Left lung (tissue), 10 donors: Measurements from ENCODE around the gene FAM228A. TPM values are rescaled to one million over a fixed set of nuclear protein-coding genes. Genes with fewer than 3 reads are reported as not detected.

Experiments
- ATAC-seq: fragments of 200-7000 bp; cut with Tn5 transposase; one replicate; pipeline ENCODE4 v1.9.1; 2020; ENCODE audit warnings: moderate library complexity
- DNase-seq, 4 donors: peaks; one replicate each; pipeline ENCODE4 v3.0.0-alpha.2; 2013 to 2020
- H3K27ac ChIP-seq, 2 donors: fragments of 200-600 bp; sonication (generic) in 1 of 2; one replicate each; pipeline versions ENCODE4 v1.5.0 to v1.8.0; 2020 to 2021
- H3K27me3 ChIP-seq, 2 donors: fragments of 200-600 bp; sonication (generic) in 1 of 2; one replicate each; pipeline versions ENCODE4 v1.5.0 to v1.8.0; 2020 to 2021
- H3K36me3 ChIP-seq, 2 donors: fragments of 200-600 bp; sonication (generic) in 1 of 2; one replicate each; pipeline versions ENCODE4 v1.5.0 to v1.8.0; 2020 to 2021
- H3K4me1 ChIP-seq, 2 donors: fragments of 200-600 bp; one replicate each; pipeline ENCODE4 v1.8.0; 2021
- H3K4me3 ChIP-seq, 2 donors: fragments of 200-600 bp; sonication (generic) in 1 of 2; one replicate each; pipeline versions ENCODE4 v1.5.0 to v1.8.0; 2020 to 2021; ENCODE audit warnings: mild to moderate bottlenecking in 1 of 2
- H3K9me3 ChIP-seq, 2 donors: fragments of 200-600 bp; sonication (generic) in 1 of 2; one replicate each; pipeline versions ENCODE4 v1.5.0 to v1.8.0; 2020 to 2021
- intact Hi-C, 2 donors: fragments of 100-400 bp; cut with DNase I; formaldehyde crosslinking; loops; one replicate each; pipeline versions ENCODE4 v1.11.2 to v1.14.2; 2022
- polyA plus RNA-seq, 6 donors: library from polyadenylated mRNA; unstranded; fragments of 120-200 nt; gene quantifications; one replicate each; pipeline ENCODE4 v1.2.1, GENCODE V29; 2013; ENCODE audit not compliant: insufficient read length in 6 of 6
- total RNA-seq, 2 donors: library from RNA; stranded (reverse); fragmentation: NEBNext Ultra II Directional; extraction: Animal tissue kit (Norgen Biotek cat#: 25700); gene quantifications; one replicate each; pipeline ENCODE4 v1.2.1, GENCODE V29; 2021
- TF ChIP-seq, protein P1 (sequence below), 2 donors: fragments of 200-600 bp; sonication (generic) in 1 of 2; IDR thresholded peaks; one replicate each; pipeline versions ENCODE4 v1.5.0 to v1.8.0; 2021; ENCODE audit warnings: antibody characterized with exemption in 2 of 2
- donor health status: DM: no; HTN: yes; CAD: no.
- donor health status: DM: no; HTN: no; CAD: no.

Gene FAM228A
- total and polyA plus RNA-seq, 8 donors, result 0.41 to 3.4 (median 1.4) TPM

DNA sequence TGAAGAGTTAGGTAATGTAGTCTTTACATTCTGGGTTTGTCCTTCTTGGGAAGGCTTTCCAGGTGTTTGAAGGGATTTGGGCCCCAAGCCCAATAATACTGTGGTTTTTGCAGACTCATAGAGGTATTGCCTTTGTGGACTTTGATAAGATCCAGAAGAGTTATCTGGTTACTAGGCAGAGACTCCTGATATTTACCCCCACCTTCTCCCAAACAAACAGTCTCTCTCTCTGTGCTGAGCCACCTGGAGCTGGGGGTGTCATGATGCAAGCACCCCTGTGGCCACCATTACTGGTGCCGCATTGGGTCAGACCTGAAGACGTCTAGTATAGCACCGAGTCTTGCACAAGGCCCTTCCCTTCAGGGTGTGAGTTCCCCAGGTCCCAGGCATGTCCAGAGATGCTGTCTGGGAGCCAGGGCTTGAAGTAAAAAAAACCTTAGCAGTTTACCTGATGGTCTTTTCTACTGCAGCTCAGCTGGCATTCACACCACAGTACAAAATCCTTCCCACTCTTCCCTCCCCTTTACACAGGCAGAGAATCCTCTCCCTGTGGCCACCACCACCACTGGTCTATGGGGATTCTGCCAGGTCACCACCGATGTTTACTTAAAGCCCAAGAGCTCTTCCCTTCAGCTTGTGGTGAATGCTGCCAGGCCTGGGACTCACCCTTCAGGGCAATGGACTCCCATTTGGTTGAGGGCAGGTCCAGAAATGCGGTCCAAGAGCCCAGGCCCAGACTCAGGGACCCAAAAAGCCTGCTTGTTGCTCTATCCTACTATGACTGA lies 22.2 kb upstream of the FAM228A start:
- no peak overlapping the region for H3K27ac ChIP-seq
- H3K9me3 ChIP-seq, result peaks cover 0 to 8% of the 10 kb centered on the region in 2 donors
- DNase-seq (no peak), ATAC-seq (no peak)
- no peaks in the 10 kb centered on the region for H3K27me3 ChIP-seq
- intact Hi-C loops, result no loop called here
- H3K36me3 ChIP-seq, result peaks cover 0 to 31% of the 10 kb centered on the region in 2 donors
- TF ChIP-seq, protein P1, sequence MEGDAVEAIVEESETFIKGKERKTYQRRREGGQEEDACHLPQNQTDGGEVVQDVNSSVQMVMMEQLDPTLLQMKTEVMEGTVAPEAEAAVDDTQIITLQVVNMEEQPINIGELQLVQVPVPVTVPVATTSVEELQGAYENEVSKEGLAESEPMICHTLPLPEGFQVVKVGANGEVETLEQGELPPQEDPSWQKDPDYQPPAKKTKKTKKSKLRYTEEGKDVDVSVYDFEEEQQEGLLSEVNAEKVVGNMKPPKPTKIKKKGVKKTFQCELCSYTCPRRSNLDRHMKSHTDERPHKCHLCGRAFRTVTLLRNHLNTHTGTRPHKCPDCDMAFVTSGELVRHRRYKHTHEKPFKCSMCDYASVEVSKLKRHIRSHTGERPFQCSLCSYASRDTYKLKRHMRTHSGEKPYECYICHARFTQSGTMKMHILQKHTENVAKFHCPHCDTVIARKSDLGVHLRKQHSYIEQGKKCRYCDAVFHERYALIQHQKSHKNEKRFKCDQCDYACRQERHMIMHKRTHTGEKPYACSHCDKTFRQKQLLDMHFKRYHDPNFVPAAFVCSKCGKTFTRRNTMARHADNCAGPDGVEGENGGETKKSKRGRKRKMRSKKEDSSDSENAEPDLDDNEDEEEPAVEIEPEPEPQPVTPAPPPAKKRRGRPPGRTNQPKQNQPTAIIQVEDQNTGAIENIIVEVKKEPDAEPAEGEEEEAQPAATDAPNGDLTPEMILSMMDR (IDR thresholded peaks at IDR 0.05), result no peak
- H3K4me3 ChIP-seq, result no peak overlapping the region
- no peaks in the 10 kb centered on the region for H3K4me1 ChIP-seq

DNA sequence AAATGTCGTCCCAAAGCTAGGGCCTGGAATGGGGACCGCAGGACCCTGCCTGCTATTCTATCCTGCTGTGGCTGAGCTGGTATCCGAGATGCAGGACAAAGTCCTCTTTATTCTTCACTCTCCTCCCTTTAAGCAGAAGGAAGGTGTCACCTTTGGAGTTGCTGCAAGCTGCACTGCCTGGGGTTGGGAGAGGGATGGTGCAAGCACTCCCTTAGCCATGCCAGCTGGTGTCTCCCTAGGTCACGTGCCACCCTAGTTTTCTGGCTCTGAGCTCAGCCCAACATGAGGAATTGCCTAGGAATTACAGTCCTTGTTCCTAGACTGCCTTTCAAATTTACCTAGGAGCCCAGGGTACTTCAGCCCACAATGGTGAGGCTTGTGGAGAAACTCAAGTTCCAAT lies 21.4 kb upstream of the FAM228A start:
- ATAC-seq (no peak), DNase-seq (no peak)
- TF ChIP-seq, protein P1 (IDR thresholded peaks at IDR 0.05), result no peak
- no peaks in the 10 kb centered on the region for H3K4me1 ChIP-seq
- H3K27me3 ChIP-seq, result no peaks in the 10 kb centered on the region
- H3K4me3 ChIP-seq, result no peak overlapping the region
- no peaks in the 10 kb centered on the region for H3K9me3 ChIP-seq
- intact Hi-C loops, result no loop called here
- H3K36me3 ChIP-seq, result peaks cover 0 to 23% of the 10 kb centered on the region in 2 donors
- no peak overlapping the region for H3K27ac ChIP-seq

DNA sequence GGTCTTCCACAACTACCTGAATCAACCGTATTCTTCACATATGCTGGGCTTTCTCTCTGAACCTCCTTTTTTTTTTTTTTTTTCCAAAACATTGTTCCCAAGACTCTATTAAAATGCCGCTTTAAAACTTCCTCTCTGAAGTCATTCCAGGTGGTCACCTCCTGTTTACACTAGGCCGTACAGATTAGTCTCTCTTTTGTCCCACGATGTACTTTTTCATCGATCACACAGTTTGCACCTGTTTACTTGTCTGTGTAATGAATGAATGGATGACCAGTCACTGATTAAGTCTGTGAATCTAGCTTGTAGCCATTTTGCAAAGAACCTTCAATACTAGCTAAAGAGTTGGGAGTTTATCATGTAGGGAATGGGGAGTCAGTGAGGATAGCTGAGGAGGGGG lies 16.7 kb upstream of the FAM228A start:
- Histone ChIP-seq H3K36me3 (peaks cover 0 to 6% of the 10 kb centered on the region in 2 donors), H3K4me1 (no peaks in the 10 kb centered on the region), H3K9me3 (no peaks in the 10 kb centered on the region), H3K27me3 (no peaks in the 10 kb centered on the region), H3K4me3 (no peak overlapping the region), H3K27ac (no peak overlapping the region)
- TF ChIP-seq, protein P1 (IDR thresholded peaks at IDR 0.05), result no peak
- intact Hi-C loops, result no loop called here
- ATAC-seq (no peak), DNase-seq (no peak)

DNA sequence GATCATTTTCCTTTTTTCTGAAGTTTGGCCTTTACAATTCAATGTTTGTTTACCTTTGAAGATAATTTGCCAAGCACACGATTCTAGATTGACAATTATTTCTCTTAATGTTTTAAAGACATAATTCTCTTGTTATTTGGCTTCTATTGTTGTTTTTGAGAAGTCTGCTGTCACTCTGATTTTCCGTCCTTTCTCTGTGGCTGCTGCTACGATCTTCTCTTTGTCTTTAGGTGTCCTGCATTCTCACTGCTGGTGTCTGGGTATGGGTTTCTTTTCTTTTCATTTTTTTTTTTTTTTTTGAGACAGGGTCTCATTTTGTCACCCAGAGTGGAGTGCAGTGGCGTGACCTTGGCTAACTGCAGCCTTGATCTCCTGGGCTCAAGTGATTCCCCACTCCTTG lies 15.1 kb upstream of the FAM228A start:
- H3K4me3 ChIP-seq, result no peak overlapping the region
- ATAC-seq (no peak), DNase-seq (no peak)
- peaks cover 0 to 5% of the 10 kb centered on the region in 2 donors for H3K36me3 ChIP-seq
- H3K27me3 ChIP-seq, result no peaks in the 10 kb centered on the region
- H3K9me3 ChIP-seq, result no peaks in the 10 kb centered on the region
- H3K4me1 ChIP-seq, result no peaks in the 10 kb centered on the region
- TF ChIP-seq, protein P1 (IDR thresholded peaks at IDR 0.05), result no peak
- intact Hi-C loops, result no loop called here
- no peak overlapping the region for H3K27ac ChIP-seq

DNA sequence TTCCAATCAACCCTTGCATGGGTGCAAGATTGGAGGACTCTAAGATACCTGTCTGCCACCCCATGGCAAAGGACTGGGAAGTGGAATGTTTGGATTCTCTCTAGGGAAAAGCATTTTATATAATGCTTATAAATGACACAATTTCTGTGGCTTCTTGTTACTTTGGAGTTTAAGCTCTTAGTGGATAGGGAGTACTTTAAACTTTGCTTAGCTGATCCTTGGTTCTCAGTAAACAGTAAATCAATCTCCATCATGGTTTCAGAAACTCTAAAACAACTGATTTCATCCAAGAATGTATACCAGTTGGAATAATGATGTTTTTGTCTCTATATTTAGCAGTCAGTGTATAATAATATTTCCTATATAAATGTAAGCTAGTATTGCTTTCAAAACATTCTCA lies 14.1 kb upstream of the FAM228A start:
- no peaks in the 10 kb centered on the region for H3K9me3 ChIP-seq
- intact Hi-C loops, result no loop called here
- ATAC-seq, result no peak

More for the DNA sequence above, 14.1 kb upstream of the FAM228A start:
- no peak for DNase-seq
- no peaks in the 10 kb centered on the region for H3K4me1 ChIP-seq
- peaks cover 0 to 2% of the 10 kb centered on the region in 2 donors for H3K36me3 ChIP-seq
- TF ChIP-seq, protein P1 (IDR thresholded peaks at IDR 0.05), result no peak
- H3K27ac ChIP-seq, result no peak overlapping the region
- H3K27me3 ChIP-seq, result no peaks in the 10 kb centered on the region
- H3K4me3 ChIP-seq, result no peak overlapping the region
